ENCODE results near the gene SPECC1.
A peak's percentile ranks its signal among the peaks of the same experiment; 100 is the strongest.
"Not testable (repeated sequence)": the region's sequence is repeated elsewhere in the genome, so short reads cannot be mapped to it uniquely, and the experiment has no call there.

Gene SPECC1

GRCh38 chr17:20127360-20128035, 118.3 kb downstream of the SPECC1 start:
- DNase-seq (ENCODE audit: low spot score): no peak

GRCh38 chr17:20128036-20128667, 119.0 kb downstream of the SPECC1 start:
- DNase-seq (ENCODE audit: low spot score): no peak

- no peak for DNase-seq (ENCODE audit: low spot score)
Observed at GRCh38 chr17:20133517-20133916, 124.4 kb downstream of the SPECC1 start.

GRCh38 chr17:20141198-20141972, 132.2 kb downstream of the SPECC1 start:
- DNase-seq (ENCODE audit: low spot score): no peak

- DNase-seq (ENCODE audit: low spot score): no peak
Observed at GRCh38 chr17:20142268-20142667, 133.1 kb downstream of the SPECC1 start.

- no peak for DNase-seq (ENCODE audit: low spot score)
Observed at GRCh38 chr17:20143740-20144139, 134.6 kb downstream of the SPECC1 start.

- DNase-seq (ENCODE audit: low spot score): no peak
Observed at GRCh38 chr17:20145567-20145966, 136.4 kb downstream of the SPECC1 start.

GRCh38 chr17:20149251-20149650, 140.1 kb downstream of the SPECC1 start:
- no peak for DNase-seq (ENCODE audit: low spot score)

GRCh38 chr17:20151174-20151573, 142.0 kb downstream of the SPECC1 start:
- DNase-seq (ENCODE audit: low spot score): no peak

- DNase-seq (ENCODE audit: low spot score): no peak
Observed at GRCh38 chr17:20153231-20153630, 144.1 kb downstream of the SPECC1 start.

- DNase-seq (ENCODE audit: low spot score): no peak
Observed at GRCh38 chr17:20154286-20155000, 145.3 kb downstream of the SPECC1 start.

- DNase-seq (ENCODE audit: low spot score): peak; percentile 98
Observed at GRCh38 chr17:20155258-20156195, 146.4 kb downstream of the SPECC1 start.

- DNase-seq (ENCODE audit: low spot score): peak; percentile 72
Observed at GRCh38 chr17:20156196-20157000, 147.2 kb downstream of the SPECC1 start.

- DNase-seq (ENCODE audit: low spot score): no peak
Observed at GRCh38 chr17:20157001-20157310, 147.8 kb downstream of the SPECC1 start.

- DNase-seq (ENCODE audit: low spot score): no peak
Observed at GRCh38 chr17:20158580-20158979, 149.4 kb downstream of the SPECC1 start.

GRCh38 chr17:20159406-20160069, 150.4 kb downstream of the SPECC1 start:
- DNase-seq (ENCODE audit: low spot score): no peak

GRCh38 chr17:20165516-20165915, 156.4 kb downstream of the SPECC1 start:
- not testable (repeated sequence) for DNase-seq (ENCODE audit: low spot score)

GRCh38 chr17:20170085-20170484, 160.9 kb downstream of the SPECC1 start:
- DNase-seq (ENCODE audit: low spot score): no peak

- peak; percentile 27 for DNase-seq (ENCODE audit: low spot score)
Observed at GRCh38 chr17:20171741-20172365, 162.7 kb downstream of the SPECC1 start.

- DNase-seq (ENCODE audit: low spot score): peak; percentile 10
Observed at GRCh38 chr17:20172376-20172775, 163.2 kb downstream of the SPECC1 start.

Measured in SW480 (cell line).